AG08396 (cell line): Measurements from ENCODE around the gene CHST6.
"Not testable (repeated sequence)": the region's sequence is repeated elsewhere in the genome, so short reads cannot be mapped to it uniquely, and the experiment has no call there.

ENCODE experiments used
- DNase-seq: peaks from one replicate; pipeline ENCODE4 v3.0.0; 2012; ENCODE audit warnings: low spot score, mixed read lengths

Gene CHST6

DNA sequence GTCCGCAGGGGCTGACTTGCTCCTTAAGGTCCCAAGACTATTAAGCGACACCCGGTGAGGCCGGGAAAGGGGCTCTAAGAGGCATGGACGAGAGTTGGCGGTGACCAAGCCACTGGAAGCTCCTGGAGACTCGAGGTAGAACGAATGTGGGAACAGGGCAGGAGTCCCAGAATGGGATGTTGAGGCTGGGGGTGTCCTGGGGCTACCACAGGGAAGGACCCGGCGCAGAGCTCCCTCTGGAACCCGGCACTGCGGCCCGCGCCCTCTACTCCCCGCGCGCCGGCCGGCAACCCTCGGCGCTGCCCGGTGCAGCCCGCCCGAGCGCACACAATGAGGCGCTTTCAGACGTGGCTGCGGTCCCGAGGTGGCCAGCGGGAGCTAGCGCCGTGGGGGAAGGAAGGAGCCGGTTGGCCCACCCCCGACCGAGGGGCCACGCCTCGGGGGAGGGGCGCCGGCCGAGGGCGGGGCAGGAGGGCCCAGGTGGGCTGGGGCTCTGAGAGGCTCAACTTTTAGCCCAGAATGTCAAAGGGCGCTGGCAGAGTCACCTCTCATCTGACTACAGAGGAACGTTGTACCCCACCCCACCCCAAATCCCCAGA is at the start of gene CHST6:
CHST6 (minus strand) TSS at position 366 of the 599 bp plus-strand sequence. CDS start 15,613 bp downstream, outside the sequence.
- DNase-seq, result no peak

DNA sequence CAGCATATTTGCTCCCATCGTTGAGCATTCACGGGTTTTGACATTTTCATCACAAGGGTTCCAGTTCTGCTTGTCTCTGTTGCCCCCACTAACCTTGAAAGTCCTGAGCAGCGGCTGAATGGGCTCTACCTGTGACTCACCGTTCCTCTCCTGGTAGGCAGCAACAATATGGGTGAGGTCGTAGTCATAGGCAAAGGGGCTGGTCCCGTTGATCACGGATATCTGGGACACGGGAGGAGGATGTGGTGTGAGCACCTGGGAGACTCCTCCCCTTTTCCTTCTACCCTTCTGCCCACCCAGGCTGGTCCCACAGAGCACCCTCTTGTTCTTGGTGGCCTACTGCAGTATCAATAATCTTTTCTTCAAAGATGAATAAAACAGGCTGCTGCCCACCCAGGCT is 47.2 kb upstream of the CHST6 start:
- not testable (repeated sequence) for DNase-seq

DNA sequence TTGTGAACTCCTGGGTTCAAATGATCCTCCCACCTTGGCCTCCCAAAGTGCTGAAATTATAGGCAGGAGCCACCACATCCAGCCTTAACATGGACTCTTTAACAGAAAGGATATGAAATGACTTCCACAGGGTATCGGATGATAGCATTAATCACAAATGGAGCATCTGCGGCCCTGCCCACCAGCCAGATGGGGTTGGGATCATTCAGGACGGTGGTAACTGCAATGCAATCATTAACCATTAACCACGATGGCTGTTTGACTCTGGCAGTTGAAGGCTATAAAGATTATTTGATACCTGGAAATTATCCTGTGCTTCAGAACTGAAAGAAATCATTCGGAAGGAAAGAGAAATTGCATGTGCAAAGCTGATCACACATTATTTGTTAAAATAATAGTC is 46.0 kb upstream of the CHST6 start:
- no peak for DNase-seq

DNA sequence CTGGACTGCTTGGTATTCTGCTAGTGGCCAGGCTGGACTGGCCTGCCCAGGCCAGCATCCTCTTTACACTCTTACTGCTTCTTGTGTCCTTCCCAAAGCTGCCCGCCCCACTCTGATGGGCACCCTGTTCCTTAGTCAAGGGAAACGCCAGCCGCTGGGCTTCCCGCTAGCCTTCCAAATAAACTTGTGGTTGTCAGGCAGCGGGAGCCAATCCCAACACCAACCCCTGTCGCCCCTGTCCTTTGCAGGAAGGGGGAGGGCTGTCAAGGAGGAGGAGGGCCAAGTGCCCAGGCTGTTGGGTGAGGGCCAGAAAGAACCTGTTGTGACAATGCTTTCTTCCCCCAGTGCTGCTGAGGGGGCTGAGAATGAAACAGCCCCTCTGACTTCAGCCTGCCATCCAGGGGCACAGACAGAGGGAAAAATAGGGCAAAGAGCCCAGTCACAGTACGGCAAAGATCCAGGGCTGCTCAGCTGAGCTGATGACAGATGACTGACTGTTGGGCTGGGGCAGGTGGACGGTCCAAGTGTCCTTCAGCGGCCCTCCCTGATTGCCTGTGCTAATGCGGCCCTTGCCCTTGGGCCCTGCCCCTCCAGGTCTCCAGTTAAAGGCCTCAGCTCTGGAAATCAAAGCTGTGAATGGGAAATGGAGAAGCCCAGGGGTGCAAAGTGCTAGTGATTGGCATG is 43.8 kb upstream of the CHST6 start:
- not testable (repeated sequence) for DNase-seq

DNA sequence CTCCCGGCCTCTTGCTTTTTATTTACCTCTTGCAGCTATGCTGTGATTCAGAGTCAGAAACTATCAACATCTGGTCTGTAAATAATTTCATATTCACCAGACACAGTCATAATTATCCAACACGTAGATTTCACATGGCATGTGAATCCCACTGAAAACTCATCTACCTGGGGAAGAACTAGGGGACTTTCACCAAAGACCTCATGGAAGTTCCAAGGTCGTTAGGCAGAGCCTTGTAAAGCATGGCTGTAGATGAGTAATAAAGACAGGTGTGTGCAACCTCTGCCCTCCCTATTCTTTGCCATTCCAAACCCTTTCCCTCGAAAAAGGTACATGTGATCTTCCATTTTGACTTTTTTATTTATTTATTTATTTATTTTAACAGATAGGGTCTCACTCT is 42.5 kb upstream of the CHST6 start:
- no peak for DNase-seq

DNA sequence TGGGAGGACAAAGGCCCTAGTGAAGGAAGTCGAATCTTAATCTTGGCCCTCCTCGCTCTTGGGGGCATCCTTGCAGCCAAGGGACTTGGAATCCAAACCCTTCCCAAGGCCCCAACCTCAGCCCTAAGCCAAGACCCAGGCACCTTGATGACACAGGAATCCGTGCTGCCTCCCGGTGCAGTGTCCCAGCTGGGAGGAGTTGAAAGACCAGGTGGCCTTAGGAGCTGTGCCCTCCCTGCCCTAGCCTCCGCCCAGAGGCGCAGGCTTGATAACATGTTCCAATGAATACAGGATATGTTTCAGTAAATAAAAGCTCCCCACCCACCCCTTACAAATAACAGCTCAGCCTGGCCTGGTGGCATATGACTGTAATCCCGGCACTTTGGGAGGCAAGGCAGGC is 40.7 kb upstream of the CHST6 start, which contains the start of gene CHST5:
CHST5 (minus strand) TSS at position 208 of the 400 bp plus-strand sequence. CDS start 5,724 bp downstream, outside the sequence.
- no peak for DNase-seq

DNA sequence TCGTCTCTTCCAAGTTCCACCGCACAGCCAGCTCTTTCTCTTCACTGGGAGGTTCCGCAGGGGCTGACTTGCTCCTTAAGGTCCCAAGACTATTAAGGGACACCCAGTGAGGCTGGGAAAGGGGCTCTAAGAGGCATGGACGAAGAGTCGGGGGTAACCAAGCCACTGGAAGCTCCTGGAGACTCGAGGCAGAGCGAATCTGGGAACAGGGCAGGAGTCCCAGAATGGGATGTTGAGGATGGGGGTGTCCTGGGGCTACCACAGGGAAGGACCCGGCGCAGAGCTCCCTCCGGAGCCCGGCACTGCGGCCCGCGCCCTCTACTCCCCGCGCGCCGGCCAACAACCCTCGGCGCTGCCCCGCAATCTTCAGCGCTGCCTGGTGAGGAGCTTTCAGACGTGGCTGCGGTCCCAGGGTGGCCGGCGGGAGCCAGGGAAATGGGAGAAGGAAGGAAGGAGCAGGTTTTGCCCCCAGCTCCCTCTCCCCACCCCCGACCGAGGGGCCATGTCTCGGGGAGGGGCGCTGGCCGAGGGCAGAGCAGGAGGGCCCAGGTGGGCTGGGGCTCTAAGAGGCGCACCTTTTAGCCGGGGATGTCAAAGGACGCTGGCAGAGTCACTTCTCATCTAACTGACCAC is 40.1 kb upstream of the CHST6 start:
- DNase-seq, result no peak

DNA sequence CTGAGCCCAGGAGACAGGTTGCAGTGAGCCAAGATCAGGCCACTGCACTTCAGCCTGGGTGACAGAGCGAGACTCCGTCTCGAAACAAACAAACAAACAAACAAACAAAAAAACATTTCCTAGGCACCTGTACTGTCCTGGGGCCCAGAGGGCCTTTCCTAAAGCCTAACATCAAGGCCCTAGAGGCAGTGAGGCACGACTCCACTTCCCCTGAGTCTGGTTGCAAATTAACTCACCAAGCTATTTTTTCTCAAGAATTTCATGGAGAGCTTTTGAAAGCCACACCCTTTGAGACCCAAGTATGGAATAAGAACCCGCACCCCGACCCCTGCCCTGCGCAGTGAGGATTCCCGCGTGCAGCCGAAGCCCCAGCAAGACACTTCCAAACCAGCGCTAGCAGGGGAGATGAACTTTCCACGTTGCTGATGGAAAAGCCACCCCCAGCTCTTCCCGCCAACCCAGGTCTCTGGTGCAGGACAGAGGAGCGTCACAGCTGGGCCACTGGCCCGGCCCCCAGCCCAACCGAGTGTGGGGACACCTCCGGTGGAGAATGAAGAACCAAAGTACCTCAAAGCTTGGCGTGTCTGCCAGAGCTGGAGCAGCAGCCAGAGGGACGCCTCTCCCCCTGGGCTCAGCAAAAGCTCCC is 39.4 kb upstream of the CHST6 start:
- DNase-seq, result no peak

DNA sequence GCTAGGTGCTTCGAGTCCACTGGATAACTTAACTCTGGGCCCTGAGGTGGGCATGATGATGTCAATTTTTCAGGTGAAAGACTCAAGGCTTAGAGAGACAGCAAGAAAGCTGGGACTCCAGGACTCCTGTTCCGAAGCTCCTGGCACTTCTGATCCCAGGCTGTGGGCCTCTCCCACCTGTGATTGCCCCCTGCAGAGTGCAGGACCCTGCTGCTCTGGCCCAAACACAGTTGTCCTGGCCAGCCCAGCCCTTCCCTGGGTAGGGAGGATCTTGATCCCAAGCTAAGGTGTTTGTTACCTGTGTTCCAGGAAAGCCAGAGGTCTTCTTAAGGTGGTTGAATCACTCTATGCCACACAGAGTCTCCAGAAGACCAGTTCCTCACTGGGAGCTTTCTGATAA is 37.5 kb upstream of the CHST6 start:
- DNase-seq, result no peak

DNA sequence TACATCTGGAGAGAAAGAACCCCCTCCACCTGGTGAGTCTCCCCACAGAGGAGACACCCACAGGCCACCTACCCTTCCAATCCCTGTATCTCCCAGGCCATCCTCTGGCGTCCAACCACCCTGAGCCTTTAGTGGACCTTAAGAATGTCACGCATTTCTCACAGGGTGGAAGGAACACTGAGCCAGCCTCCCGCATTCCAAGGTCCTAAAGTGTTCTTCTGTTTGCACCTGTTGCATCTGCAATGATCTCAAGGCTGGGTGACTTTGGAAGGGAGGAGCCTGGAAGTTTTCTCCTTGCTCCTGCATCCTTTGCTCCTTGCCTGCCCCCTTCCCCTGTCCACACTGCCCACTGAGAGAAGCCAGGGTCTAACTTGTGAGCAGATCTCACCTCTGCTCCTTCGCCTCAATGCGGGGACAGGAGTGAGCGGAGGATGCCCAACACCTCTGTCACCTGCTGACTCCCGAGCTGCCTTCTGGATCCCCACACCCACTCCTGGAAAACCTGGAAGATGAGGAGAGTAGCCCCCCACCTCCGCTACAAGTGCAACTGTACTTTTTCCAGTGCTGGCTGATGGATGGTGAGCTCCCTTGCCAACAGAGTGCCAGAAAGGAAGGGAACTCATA is 37.0 kb upstream of the CHST6 start:
- DNase-seq, result no peak

DNA sequence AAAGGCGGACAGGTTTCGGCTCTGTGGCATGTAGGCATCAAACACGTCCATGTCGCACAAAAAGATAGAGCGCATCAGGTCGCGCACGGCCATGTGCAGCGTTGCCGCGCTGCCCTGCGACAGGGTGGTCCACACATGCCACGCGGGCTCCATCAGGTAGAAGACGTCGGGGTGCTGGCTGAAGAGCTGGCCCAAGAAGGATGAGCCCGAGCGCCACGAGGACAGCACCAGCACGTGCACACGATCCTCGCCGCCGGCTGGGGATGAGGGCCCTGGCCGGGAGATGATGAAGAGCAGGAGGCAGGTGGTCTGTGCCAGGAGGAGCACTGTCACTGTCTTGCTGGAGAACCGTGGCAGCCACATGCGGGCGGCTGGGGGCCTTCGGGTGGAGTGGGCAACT is 34.7 kb upstream of the CHST6 start:
- DNase-seq, result no peak

DNA sequence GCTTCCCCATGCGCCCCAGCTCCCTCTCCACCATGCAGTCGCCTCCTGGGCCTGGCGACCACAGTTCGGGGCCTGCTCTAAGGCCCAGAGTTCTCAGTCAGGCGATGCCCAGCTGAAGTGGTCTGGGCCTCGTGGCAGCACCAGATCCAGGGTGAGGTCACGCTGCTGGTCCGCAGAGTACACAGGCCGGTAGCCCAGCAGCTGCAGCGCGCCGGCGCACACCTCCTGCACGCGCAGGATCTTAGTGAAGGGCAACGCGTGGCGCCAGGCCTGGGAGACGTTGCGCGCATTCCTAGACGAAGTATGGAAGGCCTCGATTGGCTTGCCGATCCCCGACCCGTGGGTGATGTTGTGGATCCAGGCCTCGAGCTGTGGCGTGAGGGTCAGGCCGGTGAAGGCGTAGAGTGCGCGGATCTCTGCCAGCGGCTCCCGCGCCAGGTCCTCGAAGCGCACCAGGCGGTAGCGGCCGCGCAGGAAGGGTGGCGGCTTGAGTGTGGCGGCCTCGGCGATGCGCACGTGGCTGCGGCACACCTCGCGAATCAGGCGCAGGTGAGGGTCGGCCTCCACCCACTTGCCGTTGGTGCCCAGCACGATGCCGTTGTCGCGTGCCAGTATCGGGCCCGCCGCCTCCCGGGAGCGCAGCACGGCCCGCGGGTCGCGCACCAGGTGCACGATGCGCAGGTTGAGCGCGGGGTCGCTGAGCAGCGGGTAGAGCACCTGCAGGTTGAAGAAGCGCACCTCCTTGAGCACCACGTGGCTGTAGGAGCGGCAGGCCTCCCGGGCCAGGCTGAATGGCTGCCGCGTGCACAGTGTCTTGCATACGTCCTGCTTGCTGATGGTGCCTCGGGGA is 34.0 kb upstream of the CHST6 start:
- DNase-seq, result no peak

DNA sequence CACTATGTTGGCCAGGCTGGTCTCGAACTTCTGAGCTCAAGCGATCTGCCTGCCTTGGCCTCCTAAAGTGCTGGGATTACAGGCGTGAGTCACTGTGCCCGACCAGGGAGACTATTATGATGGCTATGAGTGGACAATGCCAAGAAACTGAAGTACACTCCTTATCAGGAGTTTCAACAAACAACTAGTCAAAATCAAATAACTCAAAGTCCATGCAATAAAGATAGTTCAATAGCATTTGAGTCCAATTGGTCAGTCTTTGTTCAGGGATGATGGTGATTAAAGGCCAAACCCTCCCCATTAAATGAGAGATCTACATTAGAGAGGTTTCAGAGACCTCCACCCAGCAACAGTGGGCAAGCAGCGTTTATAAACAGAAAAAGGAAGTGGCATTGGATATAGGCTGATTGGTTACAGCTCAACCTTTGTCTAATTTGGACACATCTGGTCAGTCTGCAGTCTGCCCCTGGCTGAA is 32.6 kb upstream of the CHST6 start:
- no peak for DNase-seq

DNA sequence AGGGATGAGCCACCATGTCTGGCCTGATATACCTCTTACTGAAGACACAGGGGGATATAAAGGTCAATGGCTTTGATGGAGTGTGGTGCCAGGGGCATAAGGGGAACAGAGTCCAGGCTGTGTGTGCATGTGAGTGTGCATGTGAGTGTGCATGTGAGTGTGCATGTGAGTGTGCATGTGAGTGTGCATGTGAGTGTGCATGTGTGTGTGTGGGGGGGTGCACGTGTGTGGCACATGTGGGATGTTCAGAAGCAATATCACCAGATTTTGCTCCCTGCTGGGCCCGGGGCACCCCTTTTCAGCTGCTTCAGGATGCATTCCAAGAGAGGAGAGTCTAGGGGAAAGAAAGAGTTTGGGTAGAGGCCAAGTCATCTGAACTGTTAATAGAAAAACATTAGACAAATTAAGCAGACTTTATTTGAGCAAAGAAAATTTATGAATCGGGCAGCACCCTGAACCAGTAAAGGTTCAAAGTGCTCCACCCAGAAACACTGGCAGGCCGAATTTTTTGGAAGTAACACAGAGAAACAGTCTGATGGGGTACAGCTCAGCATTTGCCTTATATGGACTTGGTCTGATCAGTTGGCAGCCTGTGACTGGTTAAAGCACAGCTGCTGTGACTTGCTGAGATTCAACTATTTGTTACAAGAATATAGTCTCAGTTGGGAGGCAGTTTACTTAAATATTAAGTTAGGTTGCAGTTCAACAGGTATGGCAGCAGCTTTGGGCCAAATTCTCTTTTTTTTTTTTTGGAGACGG is 31.0 kb upstream of the CHST6 start:
- no peak for DNase-seq

DNA sequence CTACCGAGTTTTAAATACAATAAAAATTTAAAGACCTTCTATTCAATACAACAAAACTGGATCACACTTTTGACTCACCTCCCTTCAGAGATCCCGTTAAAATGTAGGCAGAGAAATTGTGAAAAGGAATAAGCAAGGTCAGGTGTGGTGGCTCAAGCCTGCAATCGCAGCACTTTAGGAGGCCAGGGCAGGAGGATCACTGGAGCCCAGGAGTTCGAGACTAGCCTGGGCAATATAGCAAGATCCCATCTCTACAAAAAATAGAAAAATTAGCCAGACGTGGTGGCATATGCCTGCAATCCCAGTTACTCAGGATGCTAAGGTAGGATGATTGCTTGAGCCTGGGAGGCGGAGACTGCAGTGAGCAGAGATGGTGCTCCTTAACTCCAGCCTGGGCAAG is 23.9 kb upstream of the CHST6 start:
- DNase-seq, result no peak

DNA sequence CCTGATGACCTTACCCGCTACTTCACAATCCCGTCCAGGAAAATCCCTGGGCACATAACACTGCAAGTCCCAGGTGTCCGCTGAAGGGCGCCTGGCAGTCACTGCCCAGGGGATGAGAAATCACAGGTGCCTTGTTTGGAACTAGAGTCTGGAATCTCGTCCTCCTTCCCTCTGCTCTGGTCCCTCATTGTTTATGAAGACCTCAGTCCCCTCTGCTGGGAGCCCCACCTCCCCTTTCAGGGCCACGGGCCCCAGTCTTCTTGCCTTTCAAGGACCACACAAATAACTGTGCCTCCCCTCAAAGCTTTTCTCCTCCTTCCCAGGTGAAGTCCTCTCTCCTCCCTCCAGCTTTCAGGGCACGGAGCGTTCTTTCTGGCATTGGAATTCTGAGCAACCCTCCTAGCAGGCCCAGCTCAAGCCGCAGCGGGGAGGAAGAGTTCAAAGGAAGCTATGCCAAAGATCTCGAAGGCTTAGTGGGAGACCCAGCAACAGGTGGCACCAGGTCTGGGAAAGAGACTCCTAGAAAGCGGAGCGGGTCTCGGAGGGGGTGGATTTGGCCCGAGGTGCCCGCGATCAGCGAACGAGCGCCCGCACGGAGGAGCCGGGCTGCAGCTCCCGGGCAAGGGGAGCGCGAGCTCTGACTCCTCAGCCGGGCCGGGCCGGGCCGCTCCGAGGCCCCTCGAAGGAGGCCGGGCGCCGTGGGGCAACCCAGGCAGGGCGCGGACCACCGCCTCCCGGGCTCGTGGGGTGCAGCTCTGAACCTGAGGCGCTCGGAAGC is 21.1 kb upstream of the CHST6 start:
- DNase-seq, result not testable (repeated sequence)

DNA sequence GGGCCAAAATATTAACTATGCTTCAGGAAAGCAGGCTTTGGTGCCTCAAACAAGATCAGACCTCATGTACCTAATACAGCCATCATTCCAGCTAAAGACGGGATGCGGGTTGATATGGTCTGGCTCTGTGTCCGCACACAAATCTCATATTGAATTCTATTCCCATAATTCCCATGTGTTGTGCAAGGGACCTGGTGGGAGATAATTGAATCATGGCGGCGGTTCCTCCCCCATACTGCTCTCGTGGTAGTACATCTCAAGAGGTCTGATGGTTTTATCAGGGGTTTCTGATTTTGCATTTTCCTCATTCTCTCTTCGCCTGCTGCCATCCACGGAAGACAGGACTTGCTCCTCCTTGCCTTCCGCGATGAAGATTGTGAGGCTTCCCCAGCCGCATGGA is 19.1 kb upstream of the CHST6 start:
- no peak for DNase-seq

DNA sequence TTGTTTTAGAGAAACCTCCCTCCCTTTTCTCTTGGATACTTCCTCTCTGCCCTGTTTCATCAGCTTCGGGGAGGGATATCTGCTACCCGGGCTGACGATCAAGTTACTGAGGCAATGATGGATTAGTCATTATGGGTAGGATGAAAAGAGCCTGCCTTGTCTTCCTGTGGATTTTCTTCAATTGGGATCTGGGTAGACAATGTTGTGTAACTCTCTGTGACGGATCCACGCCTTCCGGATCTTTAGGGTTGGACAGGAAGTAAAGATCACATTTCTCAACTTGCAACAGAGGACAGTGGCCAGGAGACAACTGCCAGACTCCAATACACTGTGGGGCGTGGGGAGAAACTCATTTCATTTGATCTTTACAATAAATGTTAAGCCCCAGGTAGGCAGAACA is 11.3 kb upstream of the CHST6 start:
- peak; percentile 44 for DNase-seq

DNA sequence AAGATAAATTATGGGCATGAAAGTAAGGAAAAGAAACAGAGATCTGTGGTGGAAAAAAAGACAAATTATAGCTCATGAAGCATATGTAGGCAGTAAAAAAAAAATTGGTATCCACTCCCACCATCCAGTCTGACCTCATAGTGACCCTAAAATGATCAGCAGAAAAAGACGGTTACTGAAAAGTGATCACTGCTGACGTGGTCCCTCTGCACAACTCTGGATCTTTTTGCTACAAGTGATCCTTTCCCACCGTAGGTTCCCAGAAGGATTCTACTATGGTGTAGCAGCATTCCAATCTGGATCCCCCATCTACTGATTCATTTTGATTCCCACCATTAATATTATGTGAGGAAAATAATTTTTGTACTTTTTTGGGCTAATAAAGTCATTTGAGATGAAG is 10.9 kb upstream of the CHST6 start:
- DNase-seq, result no peak

DNA sequence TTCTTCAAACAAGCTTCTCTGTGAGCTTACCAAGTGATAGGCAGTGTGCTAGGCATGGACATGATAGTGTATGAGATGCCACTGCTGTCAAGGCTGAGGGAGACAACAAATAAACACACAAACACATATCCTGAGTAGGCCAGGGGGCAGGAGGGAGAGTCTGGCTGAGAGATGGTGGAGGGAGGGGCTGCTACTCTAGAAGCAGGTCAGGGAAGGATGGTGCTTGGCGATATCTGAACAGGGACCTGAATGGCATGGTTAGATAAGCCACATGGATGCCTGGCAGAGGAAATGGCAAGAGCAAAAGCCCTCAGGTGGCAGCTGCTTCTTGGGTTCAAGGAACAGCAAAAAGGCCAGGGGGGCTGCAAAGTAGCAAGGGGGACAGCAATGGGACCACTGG is 8.6 kb upstream of the CHST6 start:
- no peak for DNase-seq
